Measurements from ENCODE around the gene EEF1A1.

EEF1A1 gene

GRCh38 chr6:73503027-73503772 lies 17.6 kb downstream of the EEF1A1 start:
- no peak for DNase-seq

GRCh38 chr6:73497915-73498314 lies 22.9 kb downstream of the EEF1A1 start:
- DNase-seq, result no peak

- DNase-seq, result no peak
These were observed 29.5 kb downstream of the EEF1A1 start for GRCh38 chr6:73491377-73491776.

- DNase-seq, result no peak
These were observed 33.4 kb downstream of the EEF1A1 start for GRCh38 chr6:73487473-73487872.

GRCh38 chr6:73484438-73484837 lies 36.4 kb downstream of the EEF1A1 start:
- DNase-seq, result no peak

GRCh38 chr6:73481969-73482368 lies 38.9 kb downstream of the EEF1A1 start:
- DNase-seq, result no peak

- DNase-seq, result no peak
These were observed 43.4 kb downstream of the EEF1A1 start for GRCh38 chr6:73477407-73477806.

GRCh38 chr6:73476723-73477122 lies 44.1 kb downstream of the EEF1A1 start:
- no peak for DNase-seq

- no peak for DNase-seq
These were observed 49.0 kb downstream of the EEF1A1 start for GRCh38 chr6:73471686-73472290.

Measured in NCI-H2029 (cell line).